Medulla oblongata (tissue), 1 donor: ENCODE results near the gene NTPCR.
"Not testable (repeated sequence)": the region's sequence is repeated elsewhere in the genome, so short reads cannot be mapped to it uniquely, and the experiment has no call there.

Source experiments
- DNase-seq: peaks from one replicate; pipeline ENCODE4 v3.0.0-alpha.2; 2015; ENCODE audit errors: extremely low spot score

NTPCR gene, protein sequence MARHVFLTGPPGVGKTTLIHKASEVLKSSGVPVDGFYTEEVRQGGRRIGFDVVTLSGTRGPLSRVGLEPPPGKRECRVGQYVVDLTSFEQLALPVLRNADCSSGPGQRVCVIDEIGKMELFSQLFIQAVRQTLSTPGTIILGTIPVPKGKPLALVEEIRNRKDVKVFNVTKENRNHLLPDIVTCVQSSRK

GRCh38 chr1:232950197-232951176, at the start of gene NTPCR:
Gene NTPCR (plus strand): TSS chr1:232950611. CDS start chr1:232950711, 100 bp downstream.
- peak; percentile 95 for DNase-seq

DNA sequence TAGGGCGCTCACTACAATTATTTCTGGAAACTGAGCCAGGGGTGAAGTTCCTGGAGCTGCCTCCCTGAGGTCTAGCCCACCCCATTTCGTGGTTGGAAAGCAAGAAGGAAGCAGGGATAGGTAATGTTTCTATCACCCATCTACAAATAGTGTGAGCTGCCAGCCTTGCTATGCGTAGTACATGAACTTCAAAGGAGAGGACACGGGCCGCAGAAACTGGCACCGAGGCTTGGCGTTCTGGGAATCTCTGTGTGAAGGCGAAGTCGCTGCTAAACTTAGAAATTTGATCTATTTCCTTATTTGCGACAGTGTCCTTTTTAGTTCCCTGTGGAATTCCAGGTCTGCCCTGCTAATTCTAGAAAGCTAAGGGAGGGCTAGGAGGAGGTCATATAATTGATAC, 49.6 kb upstream of the NTPCR start:
- no peak for DNase-seq

- DNase-seq, result no peak
These were observed 49.2 kb upstream of the NTPCR start for GRCh38 chr1:232901255-232901654.

- DNase-seq, result no peak
These were observed 47.5 kb upstream of the NTPCR start for GRCh38 chr1:232902774-232903350.

GRCh38 chr1:232904131-232904530, 46.3 kb upstream of the NTPCR start:
- DNase-seq, result no peak

DNA sequence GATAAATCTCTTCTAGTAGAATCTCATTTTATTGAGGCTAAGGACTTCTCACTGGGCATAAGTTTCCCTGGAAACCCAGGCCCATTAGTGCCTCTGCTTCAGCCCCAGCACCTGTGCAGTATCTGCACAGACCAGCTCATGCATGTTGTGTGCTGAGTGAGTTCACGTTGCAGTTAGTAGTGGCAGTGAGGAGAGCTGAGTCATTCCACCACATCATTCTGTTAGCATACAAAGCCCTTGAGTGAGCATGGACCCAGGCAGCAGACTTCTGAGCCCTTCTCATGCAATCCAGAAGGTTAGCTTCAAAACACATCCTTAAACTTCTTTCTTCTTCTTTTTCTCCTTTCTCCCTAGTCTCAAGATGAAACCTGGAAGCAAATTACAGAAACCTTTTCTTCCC, 45.8 kb upstream of the NTPCR start:
- DNase-seq, result no peak

DNA sequence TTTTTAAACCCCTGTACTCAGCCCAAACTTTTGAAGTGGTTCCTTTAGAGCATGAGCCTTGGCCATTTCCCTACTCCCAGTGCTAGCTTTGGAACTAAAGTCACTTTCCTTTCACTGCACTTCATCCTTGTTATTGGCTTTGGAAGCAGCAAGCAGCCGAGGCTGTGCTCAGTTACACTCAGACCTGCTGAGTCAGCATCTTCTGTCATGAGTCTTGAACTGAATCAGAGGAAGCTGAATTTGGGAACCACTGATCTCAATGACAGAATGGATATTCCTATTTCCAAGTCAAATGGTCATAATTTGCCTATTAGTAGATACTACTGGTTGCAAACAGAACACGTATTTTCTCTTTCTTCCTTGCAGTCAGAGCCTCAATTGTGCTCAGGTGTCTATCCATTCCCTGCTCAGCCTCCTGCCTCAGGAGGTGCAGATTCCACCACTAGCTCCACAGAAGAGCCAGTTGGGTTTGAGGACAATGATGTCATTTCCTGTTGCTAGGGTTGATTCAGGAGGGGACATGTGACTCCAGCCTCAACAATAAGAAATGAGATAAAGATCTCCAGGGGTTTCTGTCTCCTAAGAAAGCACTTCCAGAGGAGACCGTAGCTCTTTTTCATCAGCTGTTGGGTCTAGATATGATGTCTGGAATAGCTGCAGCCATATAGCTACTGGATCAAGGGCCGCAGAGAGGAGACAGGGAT, 44.9 kb upstream of the NTPCR start:
- DNase-seq, result peak; percentile 36

DNA sequence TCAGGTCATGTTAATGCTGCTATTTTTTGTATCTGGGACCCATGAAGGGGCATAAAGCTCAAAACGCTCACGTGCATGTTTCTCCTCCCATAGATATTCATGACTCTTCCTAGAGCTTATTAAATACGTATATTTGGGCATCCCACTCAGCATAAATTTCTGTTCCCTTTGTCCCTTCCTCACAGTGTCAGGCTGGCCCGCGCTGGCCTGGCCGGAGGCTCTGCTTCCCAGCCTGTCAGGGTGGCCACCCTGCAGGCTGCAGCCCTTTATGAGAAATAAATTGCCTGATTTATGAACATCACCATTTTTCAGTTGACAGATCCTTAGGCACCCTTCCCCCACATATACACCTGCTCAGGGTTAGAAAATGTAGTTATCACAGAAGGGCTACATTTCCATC, 44.0 kb upstream of the NTPCR start:
- no peak for DNase-seq

GRCh38 chr1:232908831-232909230, 41.6 kb upstream of the NTPCR start:
- no peak for DNase-seq

DNA sequence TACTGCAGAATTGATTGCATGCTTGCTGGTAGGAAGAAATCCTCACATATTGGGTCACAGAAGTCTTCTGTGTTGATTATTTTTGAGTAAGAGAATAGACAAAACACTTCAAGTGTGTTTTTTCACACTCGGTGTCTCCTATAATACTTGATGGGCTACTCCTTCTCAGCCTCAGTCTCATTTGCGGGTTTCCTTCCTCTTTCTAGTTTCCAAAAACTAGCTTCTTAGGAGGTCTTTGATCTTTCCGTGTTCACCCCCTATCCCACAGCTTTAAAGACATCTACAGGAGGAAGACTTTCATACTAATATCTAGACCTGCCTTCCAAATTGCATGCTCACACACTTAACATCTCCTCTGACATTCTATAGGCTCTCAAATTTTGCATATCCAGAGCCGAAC, 40.7 kb upstream of the NTPCR start:
- DNase-seq, result no peak

DNA sequence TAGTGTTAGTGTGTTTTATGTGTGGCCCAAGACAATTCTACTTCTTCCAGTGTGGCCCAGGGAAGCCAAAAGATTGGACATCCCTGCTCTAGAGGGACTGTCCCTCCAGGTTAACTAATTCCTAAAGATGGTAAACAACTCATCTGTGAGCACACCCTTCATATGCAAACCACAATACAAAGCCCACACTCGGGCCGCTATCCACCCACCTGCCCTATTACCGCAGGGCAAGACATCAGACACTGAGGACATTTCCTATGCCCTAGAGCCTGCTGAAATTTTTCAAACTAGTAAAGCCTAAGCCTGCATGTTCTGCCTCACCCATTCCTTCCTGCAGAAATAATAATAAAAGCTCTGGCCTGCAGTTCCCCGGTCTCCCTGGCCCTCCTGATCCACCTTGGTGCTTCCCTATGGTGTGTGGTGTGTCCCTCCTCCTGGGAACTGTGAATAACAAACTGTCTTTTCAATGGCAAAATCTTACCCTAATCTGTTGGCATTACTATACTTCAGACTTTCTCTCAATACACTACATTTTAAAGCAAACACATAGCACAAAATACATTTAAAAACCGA, 39.3 kb upstream of the NTPCR start:
- DNase-seq, result no peak

GRCh38 chr1:232912845-232913580, 37.4 kb upstream of the NTPCR start:
- no peak for DNase-seq

DNA sequence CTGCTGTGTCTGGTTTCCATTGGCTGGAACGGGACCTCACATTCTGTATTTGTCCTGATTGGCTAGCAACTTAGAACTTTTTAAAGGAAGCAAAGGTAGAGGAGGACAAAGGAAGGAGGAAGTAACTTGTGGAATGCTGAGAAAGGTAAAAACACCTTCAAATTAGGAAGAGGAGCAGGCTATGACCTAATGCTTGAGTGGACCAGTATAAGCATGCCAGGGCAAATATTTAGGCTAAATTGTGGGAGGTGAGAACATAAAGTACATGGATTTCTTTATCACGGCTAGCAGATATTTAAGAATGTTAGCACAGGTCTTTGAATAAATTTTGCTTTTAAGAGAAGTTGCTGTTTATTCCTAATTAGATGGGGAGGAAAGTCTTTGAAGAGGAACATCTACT, 36.1 kb upstream of the NTPCR start:
- not testable (repeated sequence) for DNase-seq

- DNase-seq, result no peak
These were observed 35.2 kb upstream of the NTPCR start for GRCh38 chr1:232915212-232915611.

GRCh38 chr1:232917053-232917452, 33.4 kb upstream of the NTPCR start:
- DNase-seq, result no peak

DNA sequence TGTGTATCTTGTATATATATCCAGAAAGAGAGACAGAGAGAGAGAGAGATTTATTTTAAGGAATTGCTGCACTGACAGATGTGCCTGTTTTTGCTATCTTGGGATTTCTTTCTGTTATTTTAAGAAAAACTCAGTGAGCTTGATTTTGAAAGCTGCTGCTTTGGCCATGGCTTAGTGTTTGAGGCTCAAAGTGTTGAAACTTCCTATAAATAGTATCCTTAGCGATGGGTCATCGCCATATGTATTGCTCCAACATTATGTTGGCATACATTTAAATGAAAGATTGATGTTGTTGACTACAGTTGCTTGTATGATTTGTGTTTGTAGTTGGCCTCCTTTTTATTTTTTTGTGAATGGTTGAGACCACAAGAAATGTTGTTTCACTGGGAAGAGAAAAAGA, 29.0 kb upstream of the NTPCR start:
- no peak for DNase-seq

DNA sequence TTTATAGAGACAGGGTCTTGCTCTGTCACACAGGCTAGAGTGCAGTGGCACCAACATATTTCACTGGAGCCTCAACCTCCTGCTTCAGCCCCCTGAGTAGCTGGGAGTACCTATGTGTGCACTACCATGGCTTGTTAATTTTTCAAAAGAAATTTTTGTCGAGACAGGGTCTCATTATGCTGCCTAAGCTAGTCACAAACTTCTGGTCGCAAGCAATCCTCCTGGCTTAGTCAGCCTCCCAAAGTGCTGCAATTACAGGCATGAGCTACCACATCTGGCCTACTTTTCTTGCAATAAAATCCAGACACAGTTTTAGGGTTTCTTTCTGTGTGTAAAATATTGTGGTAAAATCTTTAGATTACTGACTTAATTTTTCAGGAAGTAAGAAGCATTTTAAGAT, 27.9 kb upstream of the NTPCR start:
- no peak for DNase-seq

DNA sequence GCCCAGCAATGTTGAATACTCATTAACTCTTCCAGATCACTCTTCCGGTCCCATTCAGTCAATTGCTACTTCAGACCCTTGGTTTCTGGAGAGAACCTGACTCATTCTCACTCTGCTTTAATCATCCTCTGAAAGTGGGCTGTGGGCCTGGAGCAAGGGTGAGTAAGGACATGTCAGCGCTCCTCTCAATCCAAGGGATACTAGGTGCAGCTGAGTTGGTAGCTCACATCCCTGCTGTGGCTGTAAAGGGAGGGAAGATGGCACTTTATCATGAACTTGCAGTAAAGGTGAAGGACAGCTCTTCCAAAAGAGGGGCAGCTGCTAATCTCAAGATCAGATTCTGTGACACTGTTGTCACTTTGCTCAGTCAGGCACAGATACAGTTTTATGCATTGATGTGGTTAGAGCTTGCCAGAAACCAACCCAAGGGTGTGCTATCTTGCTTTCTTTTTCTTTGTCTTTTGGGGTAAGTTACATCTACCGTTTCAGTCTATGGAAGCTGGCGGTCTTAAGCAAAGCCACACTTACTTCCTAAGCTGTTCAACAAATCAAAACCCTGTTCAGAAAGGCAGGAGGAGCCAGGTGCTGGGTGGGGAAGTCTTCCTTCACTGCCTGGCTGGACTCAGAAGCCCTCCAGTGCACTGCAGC, 26.5 kb upstream of the NTPCR start:
- no peak for DNase-seq

- DNase-seq, result no peak
These were observed 25.5 kb upstream of the NTPCR start for GRCh38 chr1:232924874-232925273.

DNA sequence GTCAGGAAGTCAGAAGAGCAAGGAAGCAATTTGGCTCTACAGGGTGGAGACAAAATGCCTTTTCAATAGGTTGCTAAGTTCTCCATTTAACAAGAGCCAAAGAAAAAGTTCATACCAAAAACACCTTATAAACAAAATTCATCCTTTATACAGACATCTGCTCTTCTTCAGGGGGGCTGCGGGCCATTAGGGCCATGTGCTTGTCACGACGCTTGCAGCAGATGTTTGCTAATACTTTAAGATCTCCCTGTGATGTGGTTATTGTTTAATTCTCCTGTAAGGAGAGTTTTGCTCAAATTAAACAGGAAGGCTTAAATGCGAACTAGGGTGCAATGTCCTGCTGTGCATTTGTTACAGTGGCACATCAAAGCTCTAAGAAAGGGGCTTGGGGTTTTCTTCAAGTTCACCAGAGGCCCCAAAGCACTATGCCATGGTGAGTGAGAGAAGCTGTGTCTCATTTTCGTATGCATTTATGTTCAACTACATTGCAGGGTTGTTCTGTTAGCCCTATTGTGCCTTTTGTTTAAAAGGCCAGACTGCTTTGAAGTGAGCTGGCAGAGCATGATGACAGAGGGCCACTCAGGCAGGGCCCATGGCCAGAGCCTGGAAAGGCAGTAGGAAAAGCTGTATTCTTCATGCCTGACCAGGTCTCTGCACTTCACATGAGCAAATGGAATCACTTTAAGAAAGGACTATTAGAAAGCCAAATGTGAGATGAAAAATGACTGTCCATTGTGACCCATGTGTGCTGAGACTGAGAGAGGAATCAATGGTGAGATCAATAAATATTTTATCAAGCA, 24.8 kb upstream of the NTPCR start:
- no peak for DNase-seq
